Amygdala (tissue), 56 donors: Measurements from ENCODE around the gene USH1C.
A peak's percentile ranks its signal among the peaks of the same experiment; 100 is the strongest.

Source experiments
- DNase-seq, 56 donors: peaks; one replicate each; lab custom pipeline; 2025; lab: John Stamatoyannopoulos, UW

USH1C gene

GRCh38 chr11:17479284-17480214 is 64.7 kb downstream of the USH1C start:
- peak in 31 of 56 donors; percentile 9 to 65 (median 29) for DNase-seq

DNA sequence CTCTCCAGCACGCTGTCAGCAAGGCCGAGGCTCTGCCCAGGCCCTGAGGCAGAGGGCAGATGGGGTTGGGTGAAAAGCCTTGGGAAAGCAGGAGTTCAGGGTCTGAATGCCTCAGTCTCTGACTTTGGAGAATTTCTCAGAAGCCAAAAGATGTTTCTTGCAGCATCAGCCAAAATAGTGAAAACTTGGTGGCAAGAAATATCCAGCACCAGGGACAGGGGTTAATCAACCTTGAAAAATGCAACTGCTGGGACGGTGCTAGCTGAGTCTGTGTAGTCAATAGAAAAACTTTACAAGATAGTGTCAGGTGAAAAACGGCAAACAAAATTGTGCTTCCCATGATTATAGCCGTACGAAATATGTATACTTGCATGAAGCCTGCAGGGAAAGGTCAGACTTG is 66.1 kb downstream of the USH1C start:
- no peak for DNase-seq

- no peak for DNase-seq
Observed at GRCh38 chr11:17477361-17477760, 66.9 kb downstream of the USH1C start.

- DNase-seq, result no peak
Observed at GRCh38 chr11:17477084-17477333, 67.2 kb downstream of the USH1C start.

DNA sequence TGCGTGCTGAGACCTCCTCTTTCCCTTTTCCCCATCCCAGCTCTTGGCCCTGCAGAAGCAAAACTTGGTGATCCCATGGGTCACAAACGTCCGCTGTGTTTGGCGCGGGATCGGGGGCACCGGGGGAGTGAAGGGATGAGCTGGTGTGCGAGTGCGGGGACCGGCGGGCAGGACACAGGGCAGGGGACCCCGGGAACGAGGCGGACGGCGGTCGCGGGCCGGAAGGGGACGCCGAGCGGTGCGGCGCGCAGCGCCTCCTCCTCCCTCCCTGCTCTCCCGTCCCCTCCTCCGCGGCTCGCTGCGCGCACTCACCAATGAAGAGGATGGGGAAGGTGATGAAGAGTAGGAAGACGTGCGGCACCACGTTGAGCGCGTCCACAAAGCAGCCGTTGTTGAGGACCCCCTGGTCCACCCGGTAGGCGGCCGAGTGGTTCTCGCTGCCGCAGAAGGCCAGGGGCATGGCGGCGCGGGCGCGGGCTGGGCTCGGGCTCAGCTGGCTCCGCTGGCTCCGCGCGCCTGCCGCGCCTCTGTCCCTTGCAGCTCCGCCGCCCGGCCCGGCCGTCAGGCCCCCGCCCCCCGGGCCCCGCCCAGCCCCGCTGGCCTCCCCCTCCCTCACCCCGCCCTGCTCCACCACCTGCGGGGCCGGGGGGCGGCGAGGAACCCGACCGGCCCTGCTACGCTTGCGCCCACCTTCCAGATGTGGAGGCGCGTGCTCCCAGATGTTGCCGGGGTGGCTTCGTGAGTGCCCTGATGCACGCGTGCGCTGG is 67.7 kb downstream of the USH1C start, which contains the start of gene ABCC8:
Gene ABCC8, minus strand, starts transcription at position 529 of the 767 bp plus-strand sequence. Its CDS starts 69 bp downstream, at position 460.
- peak in 11 of 56 donors; percentile 3 to 59 (median 18) for DNase-seq

- DNase-seq, result peak in 3 of 56 donors; percentile 9 to 31 (median 15)
Observed at GRCh38 chr11:17475666-17476316, 68.4 kb downstream of the USH1C start.

DNA sequence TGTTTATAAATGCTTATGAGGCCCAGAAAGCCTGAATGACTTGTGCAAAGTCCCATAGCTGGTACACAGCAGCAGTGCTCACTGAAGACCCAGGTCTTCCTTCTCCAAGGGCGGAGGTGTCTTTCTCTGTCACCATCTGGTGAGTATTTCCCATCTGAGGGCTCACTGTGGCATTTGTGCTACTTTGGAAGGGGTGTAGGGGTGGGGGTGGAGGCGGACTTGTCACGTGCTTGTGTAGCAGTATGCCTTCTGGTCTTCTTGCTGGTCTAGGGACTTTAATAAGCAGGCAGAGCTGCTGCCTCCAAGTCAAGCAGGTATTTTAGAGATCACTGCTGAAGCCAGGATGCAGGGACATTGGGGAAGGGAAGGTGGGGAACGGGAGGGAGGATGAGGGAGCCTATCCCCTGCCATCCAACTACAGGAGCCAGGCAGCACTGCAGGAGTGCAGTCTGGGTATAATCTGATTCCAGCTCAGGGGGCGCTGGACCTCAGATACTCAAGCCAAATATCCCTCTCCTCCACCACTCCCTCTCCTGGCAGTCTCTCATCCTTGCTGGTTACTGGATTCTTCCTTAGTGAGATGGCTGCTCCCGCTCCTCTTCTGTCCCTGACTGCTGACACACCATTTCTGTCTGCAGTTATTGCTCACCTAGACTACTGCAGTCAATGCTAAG is 71.0 kb downstream of the USH1C start:
- peak in 3 of 56 donors; percentile 13 to 15 (median 14) for DNase-seq

DNA sequence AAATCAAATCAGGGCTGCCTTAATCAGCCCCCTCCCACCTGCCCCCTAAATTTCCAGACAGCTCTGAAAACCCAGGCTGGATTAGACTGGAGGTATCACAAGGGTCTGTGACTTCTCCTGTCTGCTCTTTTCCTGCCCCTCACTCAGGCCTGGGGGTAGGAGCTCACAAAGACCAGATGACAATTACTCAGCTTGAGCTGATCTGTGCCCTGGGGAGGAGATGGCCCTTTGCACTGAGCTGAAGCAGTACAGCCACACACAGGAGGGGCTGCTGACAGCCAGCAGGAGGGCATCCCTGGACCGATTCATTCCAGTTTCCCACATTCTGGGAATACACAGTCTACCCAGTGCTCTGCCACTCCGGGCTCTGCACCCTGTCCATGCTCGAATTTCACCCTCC is 71.7 kb downstream of the USH1C start:
- DNase-seq, result no peak

DNA sequence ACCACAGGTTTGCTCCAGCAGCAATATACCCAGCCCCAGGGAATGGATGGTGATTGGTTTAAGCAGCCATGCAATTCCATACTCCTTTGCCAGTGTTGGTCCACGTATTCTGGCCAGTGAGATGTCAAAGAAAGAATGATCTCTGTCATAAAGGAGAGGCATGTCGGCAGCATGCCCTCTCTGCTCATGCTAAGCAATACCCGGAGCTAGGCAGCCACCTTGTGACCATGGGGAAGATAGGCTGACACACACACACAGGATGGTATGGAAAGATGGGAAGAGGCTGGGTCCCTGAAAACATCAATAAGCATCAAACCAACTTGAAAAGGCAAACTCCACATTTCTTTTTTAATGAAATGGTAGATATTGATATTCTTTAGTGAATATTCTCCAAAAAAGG is 72.7 kb downstream of the USH1C start:
- no peak for DNase-seq

DNA sequence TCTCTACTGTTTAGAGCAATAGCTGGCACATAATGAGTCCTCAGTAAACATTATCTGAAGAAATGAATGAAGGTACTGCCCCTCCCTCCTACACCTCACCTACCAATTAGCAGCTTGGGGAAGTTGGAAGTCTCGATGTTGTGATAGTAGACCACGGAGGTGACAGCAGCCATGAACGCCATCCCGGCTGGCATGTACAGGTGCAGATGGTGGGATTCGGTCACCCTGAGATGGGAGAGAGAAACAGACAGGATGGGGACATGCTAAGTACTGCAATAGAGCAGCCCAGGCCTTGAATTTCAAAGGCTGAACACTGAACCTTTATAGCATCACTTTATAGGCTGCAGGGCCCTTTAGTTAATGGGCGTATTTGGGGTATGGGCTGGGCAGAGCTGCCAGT is 74.2 kb downstream of the USH1C start:
- no peak for DNase-seq

DNA sequence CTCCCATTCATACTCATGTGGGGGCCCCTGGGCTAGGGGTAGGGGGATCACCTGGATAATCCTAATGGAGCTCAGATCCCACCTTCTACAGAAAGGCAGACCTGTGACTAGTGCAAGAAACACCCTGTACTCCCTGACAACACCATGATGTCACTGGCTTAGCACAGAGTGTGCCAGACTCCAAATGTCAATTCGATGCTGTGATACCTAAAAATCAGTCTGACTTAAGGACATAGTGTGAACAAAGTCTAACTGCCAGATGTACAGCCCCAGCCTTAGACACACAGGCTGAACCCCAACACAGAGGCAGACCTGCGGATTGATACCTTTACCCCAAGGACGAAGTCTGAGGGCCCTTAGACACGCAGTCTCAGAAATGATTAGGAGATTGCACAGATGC is 76.1 kb downstream of the USH1C start:
- DNase-seq, result no peak

DNA sequence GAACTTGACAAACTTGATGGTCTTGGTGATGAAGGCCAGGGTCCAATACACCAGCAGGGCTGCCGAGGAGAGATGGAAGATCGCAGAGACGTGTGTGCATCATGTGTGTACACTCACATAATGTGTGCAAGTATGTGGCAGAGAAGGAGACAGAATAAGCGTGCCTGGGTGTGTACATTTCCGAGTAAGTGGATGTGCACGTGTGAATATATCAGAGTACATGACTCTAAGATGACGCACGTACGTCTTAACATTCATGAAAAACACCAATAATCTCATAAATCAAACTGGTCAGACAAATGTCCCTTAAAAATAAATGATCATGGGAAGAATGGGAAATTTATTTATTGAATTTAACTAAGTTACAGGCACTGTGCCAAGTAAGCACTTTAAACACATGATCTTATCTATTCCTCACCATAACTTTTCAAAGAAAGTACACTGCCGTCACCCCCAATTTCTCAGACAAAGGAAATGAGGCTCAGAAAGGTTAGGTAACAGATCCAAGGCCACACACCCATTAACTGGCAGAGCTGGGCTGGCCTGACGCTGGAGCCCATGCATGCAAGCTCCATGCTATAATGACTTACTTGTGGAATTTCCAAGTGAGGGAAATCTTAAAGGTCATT is 80.6 kb downstream of the USH1C start:
- DNase-seq, result no peak

GRCh38 chr11:17462940-17463339 is 81.3 kb downstream of the USH1C start:
- no peak for DNase-seq

DNA sequence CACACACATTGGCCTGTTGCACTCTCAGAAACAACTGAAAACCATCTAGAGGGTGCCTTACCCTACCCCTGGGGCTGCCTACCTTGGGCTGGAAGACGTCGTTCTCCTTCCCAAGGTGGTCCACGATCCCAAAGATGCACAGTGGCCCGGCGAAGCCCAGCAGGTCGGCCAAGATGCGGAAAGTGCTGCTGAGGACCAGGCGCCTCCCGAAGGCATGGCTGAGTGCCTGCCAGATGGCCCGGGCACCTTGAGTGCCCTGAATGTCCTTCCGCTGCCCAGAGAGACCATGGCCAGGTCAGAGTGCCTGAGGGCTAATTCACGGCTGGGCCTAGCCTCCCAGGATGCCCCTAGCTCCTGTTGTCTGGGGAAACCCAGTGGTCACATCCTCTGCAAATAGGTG is 83.8 kb downstream of the USH1C start:
- DNase-seq, result no peak

DNA sequence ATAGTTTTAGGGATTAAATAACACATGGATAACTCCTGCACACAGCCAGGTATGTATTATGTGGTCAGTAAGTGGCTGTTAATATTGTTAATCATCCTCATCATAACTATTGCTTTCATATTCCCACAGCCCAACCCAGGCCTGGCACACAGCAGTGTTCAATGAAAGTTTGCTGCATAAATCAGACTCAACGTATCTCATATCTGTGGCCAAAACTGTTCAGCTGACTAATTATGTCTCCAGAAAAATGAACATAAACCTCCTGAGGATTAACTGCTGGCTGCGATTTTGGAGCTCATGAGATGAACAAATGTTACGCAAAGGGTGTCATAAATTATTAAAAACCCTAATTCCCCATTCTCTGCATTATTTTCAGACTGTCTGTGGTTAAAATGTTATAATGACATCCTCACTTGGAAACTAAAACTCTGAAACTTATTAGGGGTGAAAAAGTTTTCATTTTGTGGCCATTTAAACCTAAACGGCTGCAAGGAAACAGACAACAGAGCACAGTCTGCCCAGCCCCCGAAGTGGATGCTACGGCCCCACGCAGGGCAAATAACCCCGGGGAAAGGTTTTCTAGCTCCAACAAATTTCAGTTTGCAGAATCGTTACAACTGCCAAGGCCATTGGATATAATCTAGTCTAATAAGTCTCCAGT is 84.8 kb downstream of the USH1C start:
- no peak for DNase-seq

GRCh38 chr11:17458268-17458667 is 85.9 kb downstream of the USH1C start:
- DNase-seq, result no peak

- DNase-seq, result peak in 1 of 56 donors; percentile 8
Observed at GRCh38 chr11:17457396-17458173, 86.6 kb downstream of the USH1C start.

DNA sequence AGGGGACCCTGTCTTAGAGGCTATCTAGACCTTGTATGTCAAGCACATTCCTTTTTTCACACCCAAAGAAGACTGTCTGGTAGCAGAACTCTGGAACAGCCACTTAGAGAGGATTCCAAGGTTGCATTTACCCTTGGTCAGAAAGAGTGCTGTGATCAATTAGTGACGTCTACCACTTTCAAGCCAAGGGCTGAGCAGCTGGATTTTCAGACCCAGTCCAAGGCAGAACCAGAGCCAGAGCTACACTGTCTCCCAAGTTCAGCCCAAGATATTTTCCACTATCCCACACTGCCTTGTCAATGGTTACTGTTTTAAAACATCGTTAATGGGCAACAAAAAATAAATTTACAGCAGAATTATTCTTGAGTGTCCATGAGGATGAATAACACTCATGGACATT is 91.5 kb downstream of the USH1C start:
- no peak for DNase-seq

GRCh38 chr11:17449158-17449557 is 95.1 kb downstream of the USH1C start:
- DNase-seq, result no peak
